PC-3 (cell line): ENCODE measurements around the gene CPB2. TPM values are rescaled to one million over a fixed set of nuclear protein-coding genes. Genes with fewer than 3 reads are reported as not detected.

Experiments used
- ATAC-seq: fragments of 200-7000 bp; cut with Tn5 transposase; 2 replicates; pipeline ENCODE4 v1.9.1; 2020; ENCODE audit warnings: mild to moderate bottlenecking, moderate library complexity
- BruUV-seq: library from RNA; stranded (reverse); fragments of 400-500 nt; replicated peaks from 2 replicates; lab custom pipeline; 2021; lab: Mats Ljungman, UMichigan
- CTCF ChIA-PET: fragments of 300-600 bp; sonication (Branson Sonifier 250); formaldehyde crosslinking; loops from one replicate; lab custom pipeline; 2022; ENCODE audit warnings: antibody characterized with exemption; lab: Charles Lee
- POLR2A ChIA-PET: fragments of 300-600 bp; sonication (Branson Sonifier 250); formaldehyde crosslinking; loops from one replicate; lab custom pipeline; 2022; ENCODE audit warnings: antibody characterized with exemption; ENCODE audit not compliant: unreplicated experiment; lab: Charles Lee
- DNase-seq: peaks from one replicate; pipeline ENCODE4 v3.0.0-alpha.2; 2015
- H2AFZ ChIP-seq: fragments of 300-600 bp; sonication (generic); 2 replicates; pipeline ENCODE4 v1.6.0; 2016; ENCODE audit warnings: antibody characterized with exemption, low read length
- H3F3A ChIP-seq: fragments of 300-600 bp; sonication (generic); one replicate; pipeline ENCODE4 v1.6.0; 2017; ENCODE audit warnings: antibody characterized with exemption, low read length, control low read depth, mild to moderate bottlenecking; ENCODE audit not compliant: unreplicated experiment
- H3K27ac ChIP-seq: fragments of 300-600 bp; sonication (generic); 2 replicates; pipeline ENCODE4 v1.5.1; 2016; ENCODE audit warnings: mild to moderate bottlenecking, low read length
- H3K27me3 ChIP-seq: fragments of 300-600 bp; sonication (generic); 2 replicates; pipeline ENCODE4 v1.6.1; 2016; ENCODE audit warnings: low read length, mixed read lengths
- H3K36me3 ChIP-seq: fragments of 300-600 bp; sonication (generic); 2 replicates; pipeline ENCODE4 v1.6.1; 2016; ENCODE audit warnings: low read depth, mixed run types, low read length, mixed read lengths
- H3K4me1 ChIP-seq: fragments of 300-600 bp; sonication (generic); 2 replicates; pipeline ENCODE4 v1.5.1; 2016; ENCODE audit warnings: low read length; ENCODE audit not compliant: insufficient read depth
- H3K4me2 ChIP-seq: fragments of 300-600 bp; sonication (generic); 2 replicates; pipeline ENCODE4 v1.6.0; 2016; ENCODE audit warnings: low read length
- H3K4me3 ChIP-seq: fragments of 300-600 bp; sonication (generic); 2 replicates; pipeline ENCODE4 v1.5.1; 2016; ENCODE audit warnings: mild to moderate bottlenecking, low read length, mixed read lengths
- H3K79me2 ChIP-seq: fragments of 300-600 bp; sonication (generic); 2 replicates; pipeline ENCODE4 v1.6.1; 2017; ENCODE audit warnings: low read length, mixed read lengths
- H3K9ac ChIP-seq: fragments of 300-600 bp; sonication (generic); 2 replicates; pipeline ENCODE4 v1.6.0; 2016; ENCODE audit warnings: mild to moderate bottlenecking, low read length
- H3K9me2 ChIP-seq: fragments of 300-600 bp; sonication (generic); replicated peaks from 2 replicates; pipeline ENCODE4 v1.6.1; 2016; ENCODE audit warnings: mixed run types, low read length, mixed read lengths
- H3K9me3 ChIP-seq: fragments of 300-600 bp; sonication (generic); 2 replicates; pipeline ENCODE4 v1.6.1; 2016; ENCODE audit warnings: low read length, mixed read lengths
- H4K20me1 ChIP-seq: fragments of 300-600 bp; sonication (generic); 2 replicates; pipeline ENCODE4 v1.6.1; 2016; ENCODE audit warnings: low read length, mixed read lengths
- CTCF ChIP-seq: fragments of 300-600 bp; sonication (generic); conservative IDR thresholded peaks from 2 replicates; pipeline ENCODE4 v1.5.1; 2017; ENCODE audit warnings: antibody characterized with exemption, low read depth, mild to moderate bottlenecking, low read length
- EZH2 ChIP-seq: fragments of 300-600 bp; sonication (generic); IDR thresholded peaks from one replicate; pipeline ENCODE4 v1.6.1; 2017; ENCODE audit warnings: antibody characterized with exemption, mild to moderate bottlenecking, low read length; ENCODE audit not compliant: unreplicated experiment
- EZH2phosphoT487 ChIP-seq: fragments of 300-600 bp; sonication (generic); IDR thresholded peaks from 2 replicates; pipeline ENCODE4 v1.6.1; 2018; ENCODE audit warnings: mild to moderate bottlenecking, antibody characterized with exemption, low read length, borderline replicate concordance
- intact Hi-C: fragments of 100-400 bp; cut with micrococcal nuclease; formaldehyde crosslinking; loops from 2 replicates; pipeline ENCODE4 v1.9.0; 2023
- total RNA-seq: library from RNA; depleted of rRNA; stranded (reverse); fragments of >200 nt; gene quantifications from 2 replicates; pipeline ENCODE4 v1.2.3, GENCODE V29; 2014

Gene CPB2
- total RNA-seq, 1 experiment from 2014 or later, result not detected

- Histone ChIP-seq H2AFZ (no peak overlapping the region), H3K27me3 (no peaks in the 10 kb centered on the region), H4K20me1 (no peaks in the 10 kb centered on the region), H3K36me3 (no peaks in the 10 kb centered on the region), H3K9me2 (no peaks in the 10 kb centered on the region), H3K9me3 (no peaks in the 10 kb centered on the region), H3K79me2 (no peaks in the 10 kb centered on the region), H3K4me2 (no peak overlapping the region), H3K4me1 (no peaks in the 10 kb centered on the region), H3K4me3 (no peak overlapping the region), H3K9ac (no peak overlapping the region), H3K27ac (no peak overlapping the region), H3F3A (no peaks in the 10 kb centered on the region)
- no peak for ATAC-seq
- ChIA-PET POLR2A (no interaction called here), CTCF (no interaction called here)
- TF ChIP-seq EZH2 (no peak), CTCF (no peak), EZH2phosphoT487 (no peak)
- intact Hi-C loops, result no loop called here
- BruUV-seq, result no TSS peak
- no peak for DNase-seq
Observed at GRCh38 chr13:46086421-46086922, 18.4 kb downstream of the CPB2 start.

- Histone ChIP-seq H3K36me3 (no peaks in the 10 kb centered on the region), H3K9me2 (no peaks in the 10 kb centered on the region), H3K27me3 (no peaks in the 10 kb centered on the region), H3K9me3 (no peaks in the 10 kb centered on the region), H3K9ac (no peak overlapping the region), H3F3A (no peaks in the 10 kb centered on the region), H3K4me1 (no peaks in the 10 kb centered on the region), H2AFZ (no peak overlapping the region), H3K79me2 (no peaks in the 10 kb centered on the region), H3K4me2 (no peak overlapping the region), H4K20me1 (no peaks in the 10 kb centered on the region), H3K27ac (no peak overlapping the region), H3K4me3 (no peak overlapping the region)
- TF ChIP-seq EZH2, result no peak
- no peak for TF ChIP-seq EZH2phosphoT487
- TF ChIP-seq CTCF, result no peak
- intact Hi-C loops, result no loop called here
- CTCF ChIA-PET, result no interaction called here
- POLR2A ChIA-PET, result interaction anchor here (0.7 kb wide), 1 partner anchor 1548 kb away, joined by 5 read pairs; no protein-coding TSS in a partner anchor
- no peak for ATAC-seq
- no peak for DNase-seq
- BruUV-seq, result no TSS peak
Observed at GRCh38 chr13:46085737-46086136, 19.1 kb downstream of the CPB2 start.

- Histone ChIP-seq H3K4me1 (no peaks in the 10 kb centered on the region), H4K20me1 (no peaks in the 10 kb centered on the region), H3F3A (no peaks in the 10 kb centered on the region), H3K4me3 (no peak overlapping the region), H3K27me3 (no peaks in the 10 kb centered on the region), H3K9ac (no peak overlapping the region), H2AFZ (no peak overlapping the region), H3K27ac (no peak overlapping the region), H3K4me2 (no peak overlapping the region), H3K79me2 (no peaks in the 10 kb centered on the region), H3K36me3 (no peaks in the 10 kb centered on the region), H3K9me2 (no peaks in the 10 kb centered on the region), H3K9me3 (no peaks in the 10 kb centered on the region)
- DNase-seq (no peak), ATAC-seq (no peak)
- ChIA-PET CTCF (no interaction called here), POLR2A (no interaction called here)
- intact Hi-C loops, result no loop called here
- BruUV-seq, result no TSS peak
- TF ChIP-seq EZH2phosphoT487 (no peak), EZH2 (no peak), CTCF (no peak)
Observed at GRCh38 chr13:46082324-46082723, 22.5 kb downstream of the CPB2 start.
